Stimulated activated naive CD8-positive, alpha-beta T cell treated with anti-CD3 and anti-CD28 coated beads, Interleukin-15, Interleukin-2, amounts not matched to agents 100 U/mL and 50 U/mL, for 24 hours (primary cell): ENCODE results near the gene RAI1.

Experiments
- ATAC-seq: fragments of 150-1000 bp; cut with Tn5 transposase; one replicate; pipeline ENCODE4 v1.10.0; 2021
- DNase-seq: peaks from one replicate; pipeline ENCODE4 v3.0.0; 2021

The RAI1 gene

DNA sequence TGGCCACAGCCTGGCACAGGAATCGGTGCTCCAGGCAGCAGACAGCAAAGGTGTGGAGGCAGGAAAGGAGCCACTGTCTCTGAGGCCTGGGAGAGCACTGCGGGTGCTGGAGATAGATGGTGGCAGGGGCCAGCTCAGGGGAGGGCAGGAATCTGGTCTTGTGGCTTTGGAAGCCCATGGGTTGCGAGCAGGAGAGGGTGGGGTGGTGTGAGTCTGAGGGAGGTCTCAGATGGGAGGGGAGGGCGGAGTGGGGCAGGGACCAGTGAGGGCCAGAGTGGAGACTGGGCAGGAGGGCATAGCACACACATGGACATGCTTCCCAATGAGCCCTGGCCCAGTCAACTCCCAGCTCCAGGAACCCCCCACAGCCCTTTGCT, 85.5 kb downstream of the RAI1 start:
- ATAC-seq (no peak), DNase-seq (no peak)

DNA sequence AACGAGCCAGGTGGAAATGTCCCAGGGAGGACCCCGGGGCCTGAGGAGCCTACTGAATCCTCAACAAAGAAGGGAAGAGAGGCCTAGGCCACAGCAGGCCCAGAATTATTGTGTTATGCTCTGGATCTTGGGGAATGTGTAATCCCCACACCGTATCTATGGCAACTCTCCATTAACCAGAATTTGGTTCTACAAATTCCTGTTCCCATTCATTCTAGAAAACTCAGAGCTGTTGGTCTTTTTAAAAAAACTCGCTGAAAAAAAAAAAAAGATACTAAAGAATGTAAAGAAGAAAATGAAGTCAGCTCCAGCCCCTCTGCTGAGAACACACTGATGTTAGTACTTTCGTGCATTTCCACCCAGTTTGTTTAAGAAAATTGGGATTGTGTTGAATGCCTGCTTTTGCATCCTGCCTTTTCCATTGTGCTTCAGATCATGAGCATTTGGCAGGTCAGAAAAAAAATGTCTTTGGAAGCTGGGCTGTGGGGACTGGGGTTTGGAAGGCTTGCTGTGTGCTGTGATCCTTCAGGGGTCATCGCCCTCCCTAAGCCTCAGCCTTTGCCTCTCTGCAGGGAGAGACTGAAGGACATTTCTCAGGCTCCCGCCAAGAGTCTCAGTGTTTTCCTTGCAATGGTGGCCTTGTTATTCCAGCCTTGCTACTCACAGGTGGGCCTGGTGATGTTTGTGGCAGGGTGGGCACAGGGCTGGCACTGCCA, 86.1 kb downstream of the RAI1 start:
- DNase-seq (no peak), ATAC-seq (no peak)

DNA sequence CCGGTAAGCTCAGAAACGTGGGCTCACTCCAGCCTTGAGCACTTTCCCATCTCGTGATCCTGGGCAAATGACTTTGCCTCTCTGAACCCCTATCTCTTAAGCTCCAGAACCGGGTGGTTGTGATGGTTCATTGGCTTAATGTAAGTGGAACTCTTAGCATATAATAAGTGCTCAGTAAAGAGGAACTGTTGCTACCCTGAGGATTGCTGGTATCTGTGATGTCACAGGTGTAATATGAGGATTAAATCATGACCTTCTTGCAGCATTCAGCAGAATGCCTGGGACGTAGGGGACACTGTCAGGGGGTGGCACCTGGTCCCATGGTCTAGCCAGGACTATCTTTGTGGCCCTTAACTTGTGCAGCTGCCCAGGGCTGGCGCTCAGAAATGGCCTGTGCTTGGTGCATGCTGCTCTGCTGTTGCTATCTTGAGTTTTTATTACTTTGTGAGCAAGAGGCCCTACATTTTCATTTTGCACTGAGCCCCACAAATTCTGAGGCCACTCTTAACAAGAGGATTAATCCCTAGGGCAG, 86.7 kb downstream of the RAI1 start:
- DNase-seq (no peak), ATAC-seq (no peak)

DNA sequence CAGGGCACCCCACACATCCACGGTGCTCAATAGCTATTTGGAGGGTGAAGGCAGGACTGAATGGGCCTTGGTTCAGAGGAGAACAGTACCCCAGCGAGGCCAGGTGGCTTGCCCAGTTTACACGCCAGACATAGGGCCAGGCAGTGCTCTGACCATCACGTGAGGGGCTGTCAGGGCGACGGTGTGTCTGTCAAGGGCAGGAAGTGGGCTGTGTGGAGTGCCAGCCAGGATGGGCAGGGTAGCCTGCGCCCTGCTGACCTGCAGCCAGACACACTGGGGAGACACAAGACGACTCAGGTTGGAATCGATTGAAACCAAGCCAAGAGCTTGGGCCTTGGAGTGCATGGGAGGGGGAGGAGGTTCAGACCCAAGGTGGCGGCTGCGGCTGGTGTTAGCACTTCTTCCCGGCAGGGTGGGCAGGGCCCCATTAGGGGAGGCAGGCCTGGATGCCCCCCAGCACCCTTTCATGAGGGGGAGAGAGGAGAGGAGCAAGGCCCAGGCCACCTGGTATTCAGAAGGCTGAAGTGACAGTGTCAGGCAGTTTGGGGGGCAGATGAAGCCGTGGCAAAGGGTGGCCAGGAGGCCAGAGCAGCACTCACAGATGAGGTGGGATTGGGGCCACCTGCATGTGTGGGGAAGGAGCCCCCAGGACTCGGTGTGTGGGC, 87.3 kb downstream of the RAI1 start:
- DNase-seq (no peak), ATAC-seq (no peak)

DNA sequence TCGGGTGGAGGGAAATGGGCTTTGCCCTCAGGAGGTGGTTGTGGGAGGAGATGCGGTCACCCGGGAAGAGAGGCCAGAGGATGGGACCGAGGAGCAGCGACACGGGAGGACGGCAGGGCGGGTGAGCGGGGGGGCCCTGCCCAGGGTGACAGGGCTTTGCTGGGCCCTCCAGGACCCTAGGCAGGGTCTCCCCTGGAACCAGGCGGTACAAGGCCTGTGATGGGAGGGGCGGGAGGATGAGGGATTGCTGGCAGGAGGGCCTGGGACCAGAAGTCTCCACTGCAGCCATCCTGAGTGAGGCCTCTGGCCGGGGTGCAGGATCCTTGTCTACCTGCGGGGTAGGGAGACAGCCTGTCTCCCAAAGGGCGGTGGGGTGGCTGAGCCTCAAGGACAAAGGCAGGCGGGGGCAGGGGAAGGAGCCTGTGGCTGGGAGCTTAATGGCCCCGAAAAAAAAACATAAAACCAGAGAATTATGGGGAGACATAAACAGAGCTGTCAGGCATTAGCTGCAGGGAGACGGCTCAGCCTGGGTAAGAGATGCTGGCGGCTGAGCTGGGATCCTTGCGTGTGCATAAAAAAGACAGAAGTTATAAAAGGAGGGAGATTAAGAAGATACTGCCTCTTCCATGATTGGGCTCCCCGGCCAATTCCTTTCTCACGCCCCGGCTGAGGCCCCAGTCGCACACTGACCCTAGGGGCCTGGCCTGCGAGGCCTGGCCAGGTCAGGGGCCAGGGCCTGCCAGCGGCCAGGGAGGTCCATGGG, 88.8 kb downstream of the RAI1 start:
- DNase-seq (no peak), ATAC-seq (no peak)

DNA sequence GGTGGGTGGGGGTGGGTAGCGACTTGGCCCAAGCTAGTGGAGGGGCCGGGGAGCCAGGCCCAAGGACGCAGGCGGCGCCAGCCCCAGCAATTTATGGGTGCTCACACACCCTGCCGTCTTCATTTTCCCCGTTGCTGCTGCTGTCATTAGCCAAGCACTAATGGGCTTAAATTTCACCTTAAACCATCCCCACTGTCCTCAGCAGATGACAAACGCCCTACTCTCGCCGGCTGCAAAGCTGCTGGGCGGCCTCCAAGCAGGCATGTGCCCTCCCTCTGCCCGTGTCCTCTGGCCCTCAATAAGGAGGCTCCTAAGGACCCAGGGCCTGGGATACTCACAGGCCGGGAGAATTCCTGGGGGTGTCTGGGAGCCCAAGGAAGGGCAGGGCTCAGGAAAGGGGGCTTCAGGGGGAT, 89.4 kb downstream of the RAI1 start:
- DNase-seq (no peak), ATAC-seq (no peak)

DNA sequence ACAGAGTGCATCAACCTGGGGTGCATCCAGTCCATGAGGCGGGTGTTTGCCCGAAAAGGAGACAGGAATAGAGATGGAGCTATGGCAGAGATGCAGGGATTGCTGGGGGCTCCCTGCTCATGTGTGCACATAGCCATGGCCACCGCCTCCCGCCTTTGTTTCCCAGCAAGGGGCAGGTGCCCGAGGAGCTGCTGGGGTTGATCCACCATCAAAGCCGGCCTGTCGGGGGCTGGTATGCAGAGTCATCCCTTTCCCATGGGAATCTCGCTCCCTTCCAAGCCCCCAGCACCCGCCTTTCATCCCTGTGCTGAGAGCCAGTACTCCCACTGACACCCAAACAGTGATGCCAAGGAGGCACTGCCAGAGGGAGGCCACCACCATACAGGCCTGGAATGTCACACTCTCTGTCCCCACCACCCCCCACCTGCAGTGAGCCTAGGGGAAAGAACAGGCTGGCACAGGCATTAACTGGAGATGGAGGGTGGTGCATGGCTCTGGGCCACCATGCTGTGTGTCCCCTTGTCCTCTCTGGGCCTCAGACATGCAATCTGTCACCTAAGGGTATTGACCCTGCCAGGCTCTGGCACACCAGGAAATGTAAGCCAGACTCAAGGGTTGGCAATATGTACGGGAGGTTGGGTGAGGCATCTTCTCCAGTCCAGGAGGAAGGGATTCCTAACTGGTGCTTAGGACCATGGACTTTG, 90.4 kb downstream of the RAI1 start:
- DNase-seq (no peak), ATAC-seq (no peak)

DNA sequence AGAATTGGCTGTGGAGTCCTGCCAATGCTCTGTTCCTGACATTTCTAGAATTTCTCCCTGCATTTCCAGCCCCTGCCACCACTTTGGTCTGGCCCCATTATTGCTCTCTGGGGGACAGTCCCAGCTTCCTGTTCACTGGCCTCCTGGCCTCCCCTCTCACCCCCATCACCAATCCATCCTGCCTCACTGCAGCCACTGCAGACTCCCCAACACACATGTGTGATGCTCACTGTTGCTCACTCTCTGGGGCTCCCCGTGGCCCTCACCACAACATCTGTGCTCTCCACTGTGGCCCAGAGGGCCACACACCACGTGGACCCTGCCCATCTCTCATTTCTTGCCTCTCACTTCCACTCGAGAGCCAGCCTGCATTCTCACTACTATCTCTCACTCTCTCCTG, 91.0 kb downstream of the RAI1 start:
- no peak for ATAC-seq
- no peak for DNase-seq

DNA sequence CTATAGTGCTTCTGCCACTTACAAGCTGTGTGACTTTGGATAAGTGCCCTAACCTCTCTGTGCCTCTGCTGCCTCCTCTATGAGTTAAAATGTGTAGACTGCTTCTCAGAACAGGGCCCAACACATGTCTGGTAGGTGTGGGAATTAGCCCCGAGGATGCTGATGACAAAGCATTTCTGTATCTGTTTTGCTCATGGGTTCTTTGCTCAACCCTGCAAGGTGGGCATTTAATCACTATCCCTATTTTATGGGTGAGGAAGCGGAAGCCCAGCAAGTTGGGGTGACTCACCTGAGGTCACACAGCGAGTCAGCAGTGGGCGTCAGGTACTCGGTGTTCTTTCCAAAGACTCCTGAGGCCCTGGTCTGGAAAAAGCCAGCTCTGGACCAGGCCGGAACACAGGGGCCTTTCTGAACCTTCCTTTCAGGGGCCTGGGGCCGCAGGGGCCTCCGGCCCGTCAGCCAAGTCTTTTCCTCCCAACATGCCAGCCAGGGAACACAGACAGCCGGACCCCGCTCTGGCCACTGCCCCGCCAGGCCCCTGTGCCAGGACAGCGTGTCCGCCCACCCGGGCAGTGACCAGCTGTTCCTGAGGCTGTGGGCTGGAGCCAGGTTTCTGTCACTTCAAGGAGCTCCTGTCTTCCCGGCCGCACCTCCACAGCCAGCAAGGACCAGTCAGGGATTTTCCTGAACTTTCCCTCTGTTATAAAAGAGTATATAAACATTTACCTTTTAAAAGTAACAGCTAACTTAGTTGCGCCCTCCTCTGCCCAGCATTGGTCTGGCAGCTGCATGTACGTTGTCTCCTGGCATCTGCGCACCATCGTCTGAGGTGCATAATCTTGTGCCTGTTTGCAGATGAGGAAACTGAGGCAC, 93.0 kb downstream of the RAI1 start:
- no peak for ATAC-seq
- DNase-seq, result no peak

DNA sequence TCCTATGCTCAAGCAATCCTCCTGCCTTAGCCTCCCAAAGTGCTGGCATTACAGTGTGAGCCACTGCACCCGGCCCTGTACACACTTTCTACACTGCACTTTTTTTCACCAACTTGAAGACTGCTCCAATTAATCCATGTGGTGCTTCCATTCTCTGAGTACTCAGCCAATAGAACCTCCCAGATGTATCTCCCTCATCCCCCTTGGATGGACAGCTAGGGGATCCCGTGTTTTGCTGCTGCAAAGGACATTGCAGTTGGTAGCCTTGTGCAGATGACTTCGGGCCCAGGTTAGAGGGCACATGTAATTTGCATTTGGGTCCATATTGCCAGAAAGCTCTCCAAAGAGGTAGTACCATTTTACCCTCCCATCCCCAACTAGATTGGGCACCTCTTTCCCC, 95.6 kb downstream of the RAI1 start:
- DNase-seq, result no peak
- ATAC-seq, result no peak

DNA sequence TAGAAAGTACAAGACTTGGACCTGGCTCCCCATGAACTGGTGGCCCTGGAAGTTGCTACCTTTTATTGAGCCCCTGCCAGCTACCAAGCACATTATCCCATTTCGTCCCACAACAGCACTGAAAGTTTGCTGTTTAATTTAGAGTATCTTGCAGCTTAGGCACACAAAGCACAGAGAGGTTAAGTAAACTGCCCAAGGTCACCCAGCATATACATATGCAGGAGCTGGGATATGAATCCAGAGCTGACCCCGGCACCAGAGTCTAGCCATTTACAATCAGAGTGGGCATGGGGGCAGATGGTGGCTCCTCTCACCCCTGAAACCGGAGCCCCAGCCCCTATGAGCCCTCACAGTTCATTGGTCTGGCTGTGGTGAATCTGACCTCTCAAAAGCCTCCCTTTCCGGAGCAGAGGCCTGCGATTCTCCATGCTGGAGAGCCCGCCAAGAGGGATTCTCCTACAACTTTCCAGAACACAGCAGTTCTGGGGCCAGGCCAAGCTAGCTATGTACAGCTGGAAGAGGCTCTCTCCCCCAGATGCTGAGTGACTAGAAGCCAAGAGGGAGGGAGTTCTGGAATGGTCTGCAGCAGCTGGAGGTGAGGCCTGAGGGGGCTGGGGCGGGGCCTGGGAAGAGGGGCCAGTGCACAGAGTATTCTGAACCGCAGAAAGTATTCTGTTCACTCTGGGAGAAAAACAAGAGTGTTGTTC, 97.2 kb downstream of the RAI1 start:
- no peak for DNase-seq

DNA sequence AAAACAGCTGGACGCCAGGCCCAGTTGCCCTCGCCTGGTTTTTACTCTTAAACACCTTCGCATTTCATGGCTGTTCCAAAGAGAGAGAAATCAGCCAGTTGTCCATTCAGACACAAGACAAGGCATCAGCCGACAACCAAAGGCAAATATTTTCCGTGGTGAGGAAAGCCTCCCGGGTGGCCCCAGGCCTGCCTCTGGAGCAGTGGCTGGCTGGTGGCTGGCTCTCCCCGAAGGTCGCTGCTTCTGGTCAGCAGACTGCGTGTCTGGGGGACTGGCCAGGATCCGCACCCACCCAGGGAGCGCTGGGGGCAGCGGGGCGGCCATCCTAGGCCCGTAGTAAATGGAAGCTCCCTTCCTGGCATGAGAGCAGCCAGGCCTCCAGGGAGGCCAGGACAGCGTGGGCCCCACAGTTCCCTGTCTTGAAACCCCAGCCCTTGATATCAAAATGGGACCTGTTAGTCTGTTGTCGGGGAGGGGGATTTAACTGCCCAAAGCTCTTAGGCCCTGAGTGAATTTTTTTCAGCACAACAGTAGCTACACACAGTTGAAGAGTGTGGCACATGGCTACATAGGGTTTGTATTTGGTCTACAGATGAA, 97.9 kb downstream of the RAI1 start:
- ATAC-seq, result no peak
- no peak for DNase-seq

More for the DNA sequence above, 97.2 kb downstream of the RAI1 start:
- ATAC-seq, result no peak

DNA sequence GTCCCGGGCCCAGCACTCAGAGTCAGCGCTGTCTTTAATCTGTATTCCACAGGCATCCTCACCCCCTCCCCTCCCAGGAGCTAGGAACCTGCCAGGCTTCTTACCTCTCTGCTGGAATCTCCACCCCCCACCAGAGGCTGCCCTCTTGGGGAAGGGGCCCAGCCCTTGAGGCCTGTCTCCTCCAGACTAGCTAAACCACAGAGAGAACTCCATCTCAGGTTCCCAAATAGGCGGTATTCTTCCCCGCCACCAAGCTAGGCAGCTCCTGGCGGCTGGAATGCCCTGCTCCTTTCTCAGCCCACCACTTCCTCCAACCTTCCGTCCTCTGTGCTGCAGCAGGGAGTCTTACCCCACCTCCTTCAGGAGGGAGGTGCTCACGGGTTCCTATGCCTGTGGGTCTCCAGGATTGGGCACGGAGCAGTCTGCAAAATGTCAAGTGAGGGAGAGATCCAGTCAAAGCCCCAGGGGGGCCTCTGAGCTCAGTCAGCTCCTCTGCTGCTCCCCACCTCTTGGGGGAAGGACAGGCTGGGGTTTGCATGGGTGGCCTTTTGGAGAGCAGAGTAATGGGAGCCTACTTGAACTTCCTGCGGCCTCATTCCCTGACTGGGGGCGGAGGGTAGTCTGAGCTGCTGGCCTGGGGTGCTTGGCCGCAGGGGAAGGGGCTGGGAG, 99.8 kb downstream of the RAI1 start:
- ATAC-seq (no peak), DNase-seq (no peak)

DNA sequence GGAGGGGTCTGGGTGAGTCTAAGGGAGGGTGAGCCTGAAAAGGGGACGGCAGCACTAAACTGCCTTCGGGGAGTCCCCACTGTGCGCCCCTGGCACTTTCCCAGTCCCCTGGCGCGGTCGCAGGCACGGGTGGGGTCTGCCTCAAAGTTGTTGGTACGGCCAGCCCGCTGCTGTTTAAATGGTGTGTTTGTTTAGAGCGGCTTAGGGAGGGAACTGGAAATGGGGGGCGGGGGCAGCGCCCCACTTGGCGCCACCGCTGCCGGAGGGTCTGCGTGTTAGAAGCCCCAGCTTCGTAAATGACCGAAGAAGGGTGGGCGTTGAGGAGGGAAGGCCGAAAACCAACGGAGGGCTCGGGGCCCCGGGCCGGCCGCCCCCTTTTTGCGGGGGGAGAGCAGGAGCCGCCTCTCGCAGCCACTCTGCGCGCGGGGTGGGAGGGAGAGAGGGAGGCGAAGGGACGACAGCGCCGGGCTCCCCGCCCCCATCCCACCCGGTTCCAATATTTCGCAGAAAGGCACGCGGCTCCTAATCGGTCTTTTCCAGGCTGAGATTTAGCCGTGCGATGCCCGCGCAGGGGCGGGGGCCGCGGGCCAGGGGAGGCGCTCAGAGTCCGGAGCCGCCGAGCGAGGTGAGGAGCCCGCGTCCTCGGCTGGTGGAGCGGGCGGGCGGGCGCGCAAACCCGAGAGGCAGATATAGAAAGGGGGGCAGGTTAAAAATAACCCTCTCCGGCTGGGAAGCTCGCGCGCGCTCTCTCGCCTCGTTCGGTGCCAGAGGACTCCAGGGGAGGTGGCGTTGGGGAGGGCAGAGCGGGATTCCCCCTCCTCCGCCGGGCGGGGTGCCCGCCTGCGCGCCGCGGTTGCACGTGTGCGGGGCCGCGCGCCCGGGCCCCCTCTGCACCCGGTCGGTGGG, 100.6 kb downstream of the RAI1 start:
- ATAC-seq, result no peak
- peak; percentile 48 for DNase-seq

DNA sequence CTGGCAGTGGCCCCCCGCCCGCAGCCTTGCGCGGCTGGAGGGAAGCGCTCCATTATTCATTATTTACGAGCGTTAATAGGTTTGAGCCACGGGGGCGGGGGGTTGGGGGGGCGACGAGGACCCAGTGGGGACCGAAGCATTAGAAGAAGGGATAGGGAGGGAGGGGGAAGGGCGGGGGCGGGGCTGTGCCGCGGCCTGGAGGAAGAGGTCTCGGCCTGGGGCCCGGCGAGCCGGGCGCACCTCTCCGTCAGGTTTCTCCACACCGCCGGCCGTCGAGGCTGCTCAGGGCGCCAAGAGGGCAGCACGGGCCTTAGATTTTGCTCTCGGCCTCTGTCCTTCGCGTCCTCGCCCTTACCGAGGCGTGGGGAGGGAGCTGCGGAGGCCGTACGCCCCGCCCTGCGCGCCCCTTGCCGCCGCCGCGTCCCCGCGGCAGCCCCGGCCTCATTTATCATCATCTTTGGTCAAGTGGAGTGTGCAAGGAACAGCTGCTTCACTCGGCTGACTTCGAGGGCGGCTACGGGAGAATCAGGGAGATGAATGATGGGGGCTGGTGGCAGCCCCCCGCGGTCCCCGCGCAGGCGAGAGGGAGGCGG, 101.4 kb downstream of the RAI1 start:
- no peak for ATAC-seq
- peak; percentile 16 for DNase-seq

DNA sequence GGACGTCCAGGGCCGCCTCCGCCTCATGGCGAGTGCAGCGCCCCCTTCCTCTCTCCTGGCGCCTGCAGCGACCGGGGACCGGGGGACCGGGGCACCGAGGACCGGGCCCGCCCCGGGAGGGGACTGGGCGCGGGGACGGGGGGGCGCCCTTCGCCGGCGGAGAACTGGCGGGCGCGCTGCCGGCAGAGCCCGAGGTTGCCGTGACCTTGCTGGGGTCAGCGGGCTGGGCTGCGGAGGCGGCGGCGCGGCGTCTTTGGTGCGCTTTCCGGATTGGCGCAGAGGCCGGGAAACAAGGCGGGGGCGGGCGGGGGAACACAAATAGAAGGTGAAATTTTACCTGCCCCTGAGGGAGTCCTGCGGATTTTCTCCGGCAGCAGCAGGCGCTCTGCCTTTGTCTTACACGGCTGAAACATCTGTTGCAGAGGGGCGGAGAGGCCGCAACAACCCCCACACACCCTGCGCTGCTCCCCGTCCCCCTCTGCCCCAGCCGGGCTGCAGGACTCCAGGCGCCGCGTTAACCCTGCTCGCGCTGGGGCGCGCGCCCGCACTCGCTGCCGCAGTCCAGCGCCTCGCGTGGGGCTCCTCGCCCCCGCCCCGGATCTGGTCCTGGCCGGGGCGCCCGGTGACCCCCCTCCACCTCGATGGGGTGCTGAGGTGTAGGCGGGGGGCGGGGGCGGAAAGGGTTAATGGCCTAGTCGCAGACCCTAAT, 102.0 kb downstream of the RAI1 start:
- ATAC-seq, result peak; percentile 37
- peak; percentile 67 for DNase-seq

DNA sequence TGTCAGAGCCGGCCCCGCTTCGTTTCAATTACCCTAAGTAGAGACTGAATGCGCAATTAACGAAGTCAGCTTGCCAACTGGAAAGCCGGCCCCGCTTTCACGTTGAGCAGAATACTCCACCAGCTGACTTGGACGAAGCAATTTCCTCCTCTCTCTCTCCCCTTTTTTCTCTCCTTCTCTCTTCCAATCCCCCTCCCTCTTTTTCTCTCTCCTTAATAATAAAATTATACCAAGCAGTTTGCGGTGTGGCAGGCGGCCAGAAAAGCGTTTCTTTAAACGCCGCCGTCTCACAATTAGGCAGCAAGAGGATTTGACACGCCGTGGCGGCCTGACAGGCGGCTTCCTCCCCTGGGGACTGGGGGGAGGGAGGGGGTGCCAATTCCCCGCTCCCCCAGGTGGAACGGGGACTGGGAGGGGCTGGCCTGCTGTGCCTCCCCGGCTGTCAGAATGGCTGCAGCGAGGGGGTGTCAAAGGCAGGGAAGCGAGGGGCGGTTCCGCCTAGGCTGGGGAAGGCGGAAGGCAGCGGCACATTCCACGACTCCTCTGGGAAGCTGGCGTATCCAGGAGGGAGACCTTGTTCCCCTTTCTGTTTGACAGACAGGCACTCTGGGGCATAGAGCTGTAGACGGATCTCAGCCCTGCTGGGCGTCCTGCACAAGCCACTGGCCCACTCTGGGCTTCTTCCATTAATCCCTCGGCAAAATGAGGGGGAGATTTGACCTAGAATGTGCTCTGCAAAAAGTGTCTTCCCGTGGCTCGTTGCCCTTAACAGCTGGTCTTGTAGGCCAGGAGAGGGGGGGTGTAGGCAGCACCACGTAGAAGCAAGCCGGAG, 102.8 kb downstream of the RAI1 start:
- peak; percentile 36 for DNase-seq
- no peak for ATAC-seq
